Adrenal gland (tissue), 5 donors: ENCODE results near the gene BMAL1.

ENCODE experiments used
- CTCF ChIP-seq, 6 experiments: fragments of 450-650 bp in 4 of 6; fragments of 200-600 bp in 2 of 6; sonication (generic) in 1 of 6; IDR thresholded peaks; 1 replicate in 5 of 6; 2 replicates in 1 of 6; pipeline versions ENCODE4 v1.5.1 to v1.8.0; 2016 to 2021; ENCODE audit warnings: antibody characterized with exemption in 6 of 6, mild to moderate bottlenecking in 2 of 6, moderate library complexity in 1 of 6
- POLR2A ChIP-seq, 2 donors: fragments of 450-650 bp; IDR thresholded peaks; one replicate each; pipeline ENCODE4 v1.6.1; 2017; ENCODE audit warnings: antibody characterized with exemption in 2 of 2, mild to moderate bottlenecking in 2 of 2, moderate library complexity in 1 of 2
- donor health status: DM: no; HTN: no; CAD: no.

GRCh38 chr11:13324709-13325108 lies 47.1 kb downstream of the BMAL1 start:
- TF ChIP-seq CTCF (IDR thresholded peaks at IDR 0.05): no peak
- TF ChIP-seq POLR2A (IDR thresholded peaks at IDR 0.05): no peak
